DND-41 (cell line): Measurements from ENCODE around the gene SARS2.

ENCODE experiments used
- EZH2 ChIP-seq: IDR thresholded peaks from 3 replicates; pipeline ENCODE4 v1.6.1; 2012; ENCODE audit warnings: borderline replicate concordance, low read depth, mild to moderate bottlenecking, moderate library complexity, low read length, inconsistent platforms; ENCODE audit not compliant: severe bottlenecking
- TF ChIP-seq, protein P1 (sequence below): IDR thresholded peaks from 2 replicates; pipeline ENCODE4 v1.5.1; 2012; ENCODE audit warnings: borderline replicate concordance, low read length, moderate library complexity, mild to moderate bottlenecking; ENCODE audit not compliant: poor library complexity, severe bottlenecking; ENCODE audit errors: extremely low read depth

DNA sequence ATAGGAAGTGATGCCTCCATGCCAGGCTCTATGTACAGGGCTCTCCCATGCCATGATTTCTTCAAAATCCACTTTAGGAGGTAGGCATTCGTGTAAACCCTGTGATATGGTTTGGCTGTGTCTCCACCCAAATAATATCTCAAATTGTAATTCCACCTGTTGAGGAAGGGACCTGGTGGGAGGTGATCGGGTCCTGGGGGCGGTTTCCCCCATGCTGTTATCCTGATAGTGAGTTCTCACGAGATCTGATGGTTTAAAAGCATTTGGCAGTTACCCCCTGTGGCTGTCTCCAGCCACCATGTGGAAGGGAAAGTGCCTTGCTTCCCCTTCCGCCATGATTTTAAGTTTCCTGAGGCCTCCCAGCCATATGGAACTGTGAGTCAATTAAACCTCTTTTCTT, 8.1 kb downstream of the SARS2 start:
- TF ChIP-seq, protein P1, sequence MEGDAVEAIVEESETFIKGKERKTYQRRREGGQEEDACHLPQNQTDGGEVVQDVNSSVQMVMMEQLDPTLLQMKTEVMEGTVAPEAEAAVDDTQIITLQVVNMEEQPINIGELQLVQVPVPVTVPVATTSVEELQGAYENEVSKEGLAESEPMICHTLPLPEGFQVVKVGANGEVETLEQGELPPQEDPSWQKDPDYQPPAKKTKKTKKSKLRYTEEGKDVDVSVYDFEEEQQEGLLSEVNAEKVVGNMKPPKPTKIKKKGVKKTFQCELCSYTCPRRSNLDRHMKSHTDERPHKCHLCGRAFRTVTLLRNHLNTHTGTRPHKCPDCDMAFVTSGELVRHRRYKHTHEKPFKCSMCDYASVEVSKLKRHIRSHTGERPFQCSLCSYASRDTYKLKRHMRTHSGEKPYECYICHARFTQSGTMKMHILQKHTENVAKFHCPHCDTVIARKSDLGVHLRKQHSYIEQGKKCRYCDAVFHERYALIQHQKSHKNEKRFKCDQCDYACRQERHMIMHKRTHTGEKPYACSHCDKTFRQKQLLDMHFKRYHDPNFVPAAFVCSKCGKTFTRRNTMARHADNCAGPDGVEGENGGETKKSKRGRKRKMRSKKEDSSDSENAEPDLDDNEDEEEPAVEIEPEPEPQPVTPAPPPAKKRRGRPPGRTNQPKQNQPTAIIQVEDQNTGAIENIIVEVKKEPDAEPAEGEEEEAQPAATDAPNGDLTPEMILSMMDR: no peak
- no peak for TF ChIP-seq EZH2
